ENCODE data around the gene NRP2. TPM values are rescaled to one million over a fixed set of nuclear protein-coding genes. Genes with fewer than 3 reads are reported as not detected.

NRP2 gene
- total RNA-seq, 2 experiments from 2014 or later = 0.35 to 2.6 TPM

DNA sequence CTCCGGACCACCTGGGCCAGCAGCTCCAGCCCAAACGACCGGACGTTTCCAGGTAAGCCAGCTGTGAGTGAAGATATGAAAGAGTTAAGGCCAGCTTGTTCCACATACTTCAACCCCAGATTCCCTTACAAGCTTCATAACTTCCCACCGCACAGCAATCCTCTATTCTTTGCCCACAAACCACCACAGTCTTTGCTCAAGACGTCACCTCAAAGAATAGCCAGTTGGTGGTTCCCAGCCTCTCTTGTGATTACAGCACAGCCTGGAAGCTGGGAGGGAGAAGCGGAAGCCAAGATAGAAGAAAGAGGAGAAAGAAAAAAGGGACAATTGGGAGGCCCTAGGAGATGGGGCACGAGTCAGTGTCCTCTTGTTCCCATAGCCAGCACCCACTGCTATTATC, 70.6 kb downstream of the NRP2 start:
- no peaks in the 10 kb centered on the region for H3K4me1 ChIP-seq (ENCODE audit: insufficient read depth, low read length, poor library complexity, severe bottlenecking)
- intact Hi-C loops (cut with micrococcal nuclease; ENCODE audit: unreplicated experiment) = no loop called here
- POLR2A ChIA-PET = interaction anchor here (1.2 kb wide), 1 partner anchor 10 kb away, joined by 5 read pairs; no protein-coding TSS in a partner anchor

DNA sequence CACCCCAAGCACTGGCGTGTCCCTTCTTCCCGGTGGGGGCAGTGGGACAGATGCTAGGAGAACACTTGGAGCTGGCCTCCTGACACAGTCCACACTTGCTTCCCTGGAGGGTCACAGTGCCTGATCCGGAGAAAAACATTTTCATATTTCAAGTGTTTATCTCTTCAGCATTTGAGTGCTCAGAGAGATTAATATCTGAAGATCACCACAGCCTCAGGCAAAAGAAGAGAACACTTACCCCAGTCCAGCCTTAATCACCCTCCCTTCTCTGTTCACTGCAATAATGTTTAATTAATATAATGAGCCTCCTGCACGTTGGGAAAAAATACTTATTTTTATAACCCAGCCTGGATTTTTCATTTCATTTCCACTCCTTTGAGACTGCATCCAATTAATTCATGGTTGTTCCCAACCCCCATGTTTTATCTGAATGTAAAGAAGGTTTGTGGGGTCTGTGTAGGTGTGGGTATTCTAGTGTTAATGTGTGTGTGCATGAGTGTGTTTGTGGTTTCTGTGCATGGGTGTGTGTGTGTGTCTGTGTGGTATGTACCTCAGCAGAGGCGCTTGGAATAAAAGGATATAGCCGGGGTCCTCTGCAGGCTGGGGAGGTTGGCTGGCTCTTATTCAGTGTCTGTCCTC, 72.1 kb downstream of the NRP2 start:
- no peaks in the 10 kb centered on the region for H3K36me3 ChIP-seq (ENCODE audit: insufficient read depth, low read length)
- no peak overlapping the region for H3K4me3 ChIP-seq (ENCODE audit: low read depth, low read length, poor library complexity, severe bottlenecking)
- no peak overlapping the region for H3K27ac ChIP-seq (ENCODE audit: low read depth, low read length, poor library complexity, severe bottlenecking)
- TF ChIP-seq, protein P1, sequence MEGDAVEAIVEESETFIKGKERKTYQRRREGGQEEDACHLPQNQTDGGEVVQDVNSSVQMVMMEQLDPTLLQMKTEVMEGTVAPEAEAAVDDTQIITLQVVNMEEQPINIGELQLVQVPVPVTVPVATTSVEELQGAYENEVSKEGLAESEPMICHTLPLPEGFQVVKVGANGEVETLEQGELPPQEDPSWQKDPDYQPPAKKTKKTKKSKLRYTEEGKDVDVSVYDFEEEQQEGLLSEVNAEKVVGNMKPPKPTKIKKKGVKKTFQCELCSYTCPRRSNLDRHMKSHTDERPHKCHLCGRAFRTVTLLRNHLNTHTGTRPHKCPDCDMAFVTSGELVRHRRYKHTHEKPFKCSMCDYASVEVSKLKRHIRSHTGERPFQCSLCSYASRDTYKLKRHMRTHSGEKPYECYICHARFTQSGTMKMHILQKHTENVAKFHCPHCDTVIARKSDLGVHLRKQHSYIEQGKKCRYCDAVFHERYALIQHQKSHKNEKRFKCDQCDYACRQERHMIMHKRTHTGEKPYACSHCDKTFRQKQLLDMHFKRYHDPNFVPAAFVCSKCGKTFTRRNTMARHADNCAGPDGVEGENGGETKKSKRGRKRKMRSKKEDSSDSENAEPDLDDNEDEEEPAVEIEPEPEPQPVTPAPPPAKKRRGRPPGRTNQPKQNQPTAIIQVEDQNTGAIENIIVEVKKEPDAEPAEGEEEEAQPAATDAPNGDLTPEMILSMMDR (conservative IDR thresholded peaks at IDR 0.05; ENCODE audit: low read length) = no peak
- no peak for TF ChIP-seq EZH2phosphoT487 (IDR thresholded peaks at IDR 0.05; ENCODE audit: borderline replicate concordance, low read depth, low read length)
- H3K79me2 ChIP-seq (ENCODE audit: insufficient read depth, low read depth, low read length) = no peaks in the 10 kb centered on the region
- H2AFZ ChIP-seq (ENCODE audit: low read length) = no peak overlapping the region
- no peak for DNase-seq (ENCODE audit: low spot score)
- no peak overlapping the region for H3K4me2 ChIP-seq (ENCODE audit: low read length)
- H3K9me3 ChIP-seq (ENCODE audit: low read length) = no peaks in the 10 kb centered on the region
- intact Hi-C loops (cut with micrococcal nuclease; ENCODE audit: unreplicated experiment) = no loop called here
- BruUV-seq (replicated peaks) = no TSS peak
- ChIA-PET CTCF (ENCODE audit: unreplicated experiment) (no interaction called here), POLR2A (interaction anchor here (1.0 to 1.2 kb wide), 2 partner anchors 12 to 13 kb away, joined by 4 to 5 read pairs; no protein-coding TSS in a partner anchor)
- H3K4me1 ChIP-seq (ENCODE audit: insufficient read depth, low read length, poor library complexity, severe bottlenecking) = no peaks in the 10 kb centered on the region
- no peaks in the 10 kb centered on the region for H3K9me2 ChIP-seq (ENCODE audit: insufficient read depth, low read length)
- H4K20me1 ChIP-seq (ENCODE audit: insufficient read depth, low read length) = no peaks in the 10 kb centered on the region

More for the DNA sequence above, 70.6 kb downstream of the NRP2 start:
- TF ChIP-seq, protein P1 (conservative IDR thresholded peaks at IDR 0.05; ENCODE audit: low read length) = no peak
- no peak for TF ChIP-seq EZH2phosphoT487 (IDR thresholded peaks at IDR 0.05; ENCODE audit: borderline replicate concordance, low read depth, low read length)
- no peak overlapping the region for H3K4me2 ChIP-seq (ENCODE audit: low read length)
- no peaks in the 10 kb centered on the region for H3K36me3 ChIP-seq (ENCODE audit: insufficient read depth, low read length)
- H3K9me3 ChIP-seq (ENCODE audit: low read length) = no peaks in the 10 kb centered on the region
- no peak for DNase-seq (ENCODE audit: low spot score)
- H2AFZ ChIP-seq (ENCODE audit: low read length) = no peak overlapping the region
- no peaks in the 10 kb centered on the region for H4K20me1 ChIP-seq (ENCODE audit: insufficient read depth, low read length)
- H3K27ac ChIP-seq (ENCODE audit: low read depth, low read length, poor library complexity, severe bottlenecking) = no peak overlapping the region
- no peak overlapping the region for H3K4me3 ChIP-seq (ENCODE audit: low read depth, low read length, poor library complexity, severe bottlenecking)
- BruUV-seq (replicated peaks) = no TSS peak
- no peaks in the 10 kb centered on the region for H3K79me2 ChIP-seq (ENCODE audit: insufficient read depth, low read depth, low read length)
- H3K9me2 ChIP-seq (ENCODE audit: insufficient read depth, low read length) = no peaks in the 10 kb centered on the region
- CTCF ChIA-PET (ENCODE audit: unreplicated experiment) = no interaction called here

DNA sequence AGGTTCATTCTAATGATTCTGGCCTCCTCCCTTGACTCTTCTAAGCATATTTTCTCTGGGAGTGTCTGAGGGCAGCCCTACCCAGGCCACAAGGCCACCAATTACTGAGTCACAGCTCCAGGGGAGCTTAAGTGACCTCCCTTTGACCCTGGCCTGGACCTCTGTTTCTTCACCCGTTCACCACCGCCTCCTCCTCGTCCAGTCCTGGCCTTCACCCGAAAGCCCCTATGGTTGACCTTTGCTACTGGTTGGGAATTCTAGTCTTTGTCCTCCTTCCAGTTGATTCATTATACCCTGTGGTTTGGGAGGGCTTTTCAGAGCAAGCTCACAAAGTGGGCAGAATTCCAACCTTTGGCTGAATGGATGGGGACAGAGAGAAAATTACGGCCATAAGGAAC, 72.6 kb downstream of the NRP2 start:
- Histone ChIP-seq H3K4me1 (ENCODE audit: insufficient read depth, low read length, poor library complexity, severe bottlenecking) (no peaks in the 10 kb centered on the region), H3K36me3 (ENCODE audit: insufficient read depth, low read length) (no peaks in the 10 kb centered on the region), H3K4me3 (ENCODE audit: low read depth, low read length, poor library complexity, severe bottlenecking) (no peak overlapping the region), H3K79me2 (ENCODE audit: insufficient read depth, low read depth, low read length) (no peaks in the 10 kb centered on the region), H2AFZ (ENCODE audit: low read length) (no peak overlapping the region), H3K9me3 (ENCODE audit: low read length) (no peaks in the 10 kb centered on the region), H3K9me2 (ENCODE audit: insufficient read depth, low read length) (no peaks in the 10 kb centered on the region), H4K20me1 (ENCODE audit: insufficient read depth, low read length) (no peaks in the 10 kb centered on the region), H3K27ac (ENCODE audit: low read depth, low read length, poor library complexity, severe bottlenecking) (no peak overlapping the region), H3K4me2 (ENCODE audit: low read length) (no peak overlapping the region)
- ChIA-PET CTCF (ENCODE audit: unreplicated experiment) (no interaction called here), POLR2A (interaction anchor here (0.7 kb wide), 1 partner anchor 406 kb away, joined by 5 read pairs; no protein-coding TSS in a partner anchor)
- no TSS peak for BruUV-seq (replicated peaks)
- TF ChIP-seq, protein P1 (conservative IDR thresholded peaks at IDR 0.05; ENCODE audit: low read length) = no peak
- no peak for TF ChIP-seq EZH2phosphoT487 (IDR thresholded peaks at IDR 0.05; ENCODE audit: borderline replicate concordance, low read depth, low read length)
- intact Hi-C loops (cut with micrococcal nuclease; ENCODE audit: unreplicated experiment) = no loop called here
- DNase-seq (ENCODE audit: low spot score) = no peak
